ENCODE data around the gene TFB1M. TPM values are rescaled to one million over a fixed set of nuclear protein-coding genes. Genes with fewer than 3 reads are reported as not detected.
"Not testable (repeated sequence)": the region's sequence is repeated elsewhere in the genome, so short reads cannot be mapped to it uniquely, and the experiment has no call there.

TFB1M gene
- total and polyA plus RNA-seq, 5 donors from 2014 or later: 10.5 to 26.5 (median 17.7) TPM

- Mint-ChIP-seq H3K27me3 (peaks cover 4% of the 10 kb centered on the region), H3K4me1 (peaks cover 7 to 10% (median 7%) of the 10 kb centered on the region in 4 donors), H3K36me3 (no peaks in the 10 kb centered on the region), H3K4me3 (no peak overlapping the region), H3K9me3 (peaks cover 0 to 1% (median 0%) of the 10 kb centered on the region in 7 donors), H3K27ac (peak overlapping the region in 1 of 3 donors; percentile 30)
- no peak for ATAC-seq (ENCODE audit: low read depth in 2 of 2)
- Histone ChIP-seq H3K27me3 (ENCODE audit: control insufficient read depth, insufficient read depth, low read length) (peaks cover 6% of the 10 kb centered on the region), H3K27ac (ENCODE audit: insufficient read depth, low read length, poor library complexity, severe bottlenecking) (no peak overlapping the region), H3K4me3 (ENCODE audit: low read depth, low read length) (no peak overlapping the region), H3K9me3 (ENCODE audit: control insufficient read depth in 2 of 2, low read length in 2 of 2) (no peaks in the 10 kb centered on the region), H3K36me3 (ENCODE audit: control insufficient read depth, insufficient read depth, low read length) (no peaks in the 10 kb centered on the region), H3K4me1 (ENCODE audit: control insufficient read depth, insufficient read depth, low read length, poor library complexity, severe bottlenecking) (peaks cover 8% of the 10 kb centered on the region)
- no peak for DNase-seq
Observed at GRCh38 chr6:155319902-155320301, 5.6 kb upstream of the TFB1M start.

GRCh38 chr6:155317186-155317585 is 2.9 kb upstream of the TFB1M start:
- DNase-seq (no peak), ATAC-seq (ENCODE audit: low read depth in 2 of 2) (no peak)
- Histone ChIP-seq H3K4me3 (ENCODE audit: low read depth, low read length) (no peak overlapping the region), H3K36me3 (ENCODE audit: control insufficient read depth, insufficient read depth, low read length) (no peaks in the 10 kb centered on the region), H3K27me3 (ENCODE audit: control insufficient read depth, insufficient read depth, low read length) (peaks cover 6% of the 10 kb centered on the region), H3K4me1 (ENCODE audit: control insufficient read depth, insufficient read depth, low read length, poor library complexity, severe bottlenecking) (peaks cover 24% of the 10 kb centered on the region), H3K27ac (ENCODE audit: insufficient read depth, low read length, poor library complexity, severe bottlenecking) (no peak overlapping the region), H3K9me3 (ENCODE audit: control insufficient read depth in 2 of 2, low read length in 2 of 2) (no peaks in the 10 kb centered on the region)
- peaks cover 0 to 1% (median 0%) of the 10 kb centered on the region in 7 donors for H3K9me3 Mint-ChIP-seq
- no peak overlapping the region for H3K27ac Mint-ChIP-seq
- H3K4me1 Mint-ChIP-seq: peaks cover 15 to 34% (median 22%) of the 10 kb centered on the region in 4 donors
- peaks cover 4% of the 10 kb centered on the region for H3K27me3 Mint-ChIP-seq
- H3K36me3 Mint-ChIP-seq: no peaks in the 10 kb centered on the region
- no peak overlapping the region for H3K4me3 Mint-ChIP-seq

GRCh38 chr6:155316419-155316818 is 2.1 kb upstream of the TFB1M start:
- no peak for DNase-seq
- no peaks in the 10 kb centered on the region for H3K9me3 Mint-ChIP-seq
- peaks cover 4% of the 10 kb centered on the region for H3K27me3 Mint-ChIP-seq
- peak overlapping the region in 1 of 4 donors; percentile 11 for H3K4me3 Mint-ChIP-seq
- Histone ChIP-seq H3K36me3 (ENCODE audit: control insufficient read depth, insufficient read depth, low read length) (no peaks in the 10 kb centered on the region), H3K27me3 (ENCODE audit: control insufficient read depth, insufficient read depth, low read length) (peaks cover 4% of the 10 kb centered on the region), H3K4me3 (ENCODE audit: low read depth, low read length) (no peak overlapping the region), H3K9me3 (ENCODE audit: control insufficient read depth in 2 of 2, low read length in 2 of 2) (no peaks in the 10 kb centered on the region), H3K27ac (ENCODE audit: insufficient read depth, low read length, poor library complexity, severe bottlenecking) (no peak overlapping the region), H3K4me1 (ENCODE audit: control insufficient read depth, insufficient read depth, low read length, poor library complexity, severe bottlenecking) (peaks cover 24% of the 10 kb centered on the region)
- peaks cover 23 to 42% (median 28%) of the 10 kb centered on the region in 4 donors for H3K4me1 Mint-ChIP-seq
- no peaks in the 10 kb centered on the region for H3K36me3 Mint-ChIP-seq
- no peak overlapping the region for H3K27ac Mint-ChIP-seq
- no peak for ATAC-seq (ENCODE audit: low read depth in 2 of 2)

- Histone ChIP-seq H3K27ac (ENCODE audit: insufficient read depth, low read length, poor library complexity, severe bottlenecking) (peak overlapping the region; percentile 94), H3K27me3 (ENCODE audit: control insufficient read depth, insufficient read depth, low read length) (no peaks in the 10 kb centered on the region), H3K4me3 (ENCODE audit: low read depth, low read length) (peak overlapping the region; percentile 97), H3K4me1 (ENCODE audit: control insufficient read depth, insufficient read depth, low read length, poor library complexity, severe bottlenecking) (peaks cover 24% of the 10 kb centered on the region), H3K9me3 (ENCODE audit: control insufficient read depth in 2 of 2, low read length in 2 of 2) (no peaks in the 10 kb centered on the region), H3K36me3 (ENCODE audit: control insufficient read depth, insufficient read depth, low read length) (peaks cover under 1% of the 10 kb centered on the region)
- Mint-ChIP-seq H3K27me3 (peaks cover 4% of the 10 kb centered on the region), H3K27ac (peak overlapping the region; percentile 96 to 99 (median 97)), H3K4me1 (peaks cover 25 to 45% (median 32%) of the 10 kb centered on the region in 4 donors), H3K36me3 (peaks cover under 1% of the 10 kb centered on the region), H3K9me3 (no peaks in the 10 kb centered on the region), H3K4me3 (peak overlapping the region; percentile 90 to 98 (median 96))
- no peak for DNase-seq
- ATAC-seq (ENCODE audit: low read depth in 2 of 2): no peak
Observed at GRCh38 chr6:155315516-155315871, 1.2 kb upstream of the TFB1M start.

- peak in 2 of 3 donors; percentile 28 to 88 for DNase-seq
- Mint-ChIP-seq H3K36me3 (peaks cover 4% of the 10 kb centered on the region), H3K9me3 (no peaks in the 10 kb centered on the region), H3K4me3 (peak overlapping the region; percentile 90 to 98 (median 96)), H3K4me1 (peaks cover 28 to 50% (median 36%) of the 10 kb centered on the region in 4 donors), H3K27ac (peak overlapping the region; percentile 96 to 99 (median 97)), H3K27me3 (peaks cover 4% of the 10 kb centered on the region)
- H3K4me3 ChIP-seq (ENCODE audit: low read depth, low read length): peak overlapping the region; percentile 97
- H3K27me3 ChIP-seq (ENCODE audit: control insufficient read depth, insufficient read depth, low read length): no peaks in the 10 kb centered on the region
- peak overlapping the region; percentile 94 for H3K27ac ChIP-seq (ENCODE audit: insufficient read depth, low read length, poor library complexity, severe bottlenecking)
- peaks cover 6% of the 10 kb centered on the region for H3K36me3 ChIP-seq (ENCODE audit: control insufficient read depth, insufficient read depth, low read length)
- ATAC-seq (ENCODE audit: low read depth in 2 of 2): peak; percentile 23 to 33
- H3K4me1 ChIP-seq (ENCODE audit: control insufficient read depth, insufficient read depth, low read length, poor library complexity, severe bottlenecking): peaks cover 24% of the 10 kb centered on the region
- no peaks in the 10 kb centered on the region for H3K9me3 ChIP-seq (ENCODE audit: control insufficient read depth in 2 of 2, low read length in 2 of 2)
Observed at GRCh38 chr6:155314773-155315515, 660 bp upstream of the TFB1M start.

- H3K4me3 Mint-ChIP-seq: peak overlapping the region; percentile 90 to 98 (median 96)
- peaks cover 9% of the 10 kb centered on the region for H3K36me3 Mint-ChIP-seq
- peaks cover 24% of the 10 kb centered on the region for H3K4me1 ChIP-seq (ENCODE audit: control insufficient read depth, insufficient read depth, low read length, poor library complexity, severe bottlenecking)
- no peaks in the 10 kb centered on the region for H3K27me3 Mint-ChIP-seq
- H3K9me3 ChIP-seq (ENCODE audit: control insufficient read depth in 2 of 2, low read length in 2 of 2): no peaks in the 10 kb centered on the region
- H3K27ac ChIP-seq (ENCODE audit: insufficient read depth, low read length, poor library complexity, severe bottlenecking): peak overlapping the region; percentile 94
- H3K9me3 Mint-ChIP-seq: no peaks in the 10 kb centered on the region
- ATAC-seq (ENCODE audit: low read depth in 2 of 2) (peak; percentile 1 to 3), DNase-seq (peak in 2 of 3 donors; percentile 11 to 46)
- peak overlapping the region; percentile 97 for H3K4me3 ChIP-seq (ENCODE audit: low read depth, low read length)
- peaks cover 13% of the 10 kb centered on the region for H3K36me3 ChIP-seq (ENCODE audit: control insufficient read depth, insufficient read depth, low read length)
- H3K27me3 ChIP-seq (ENCODE audit: control insufficient read depth, insufficient read depth, low read length): no peaks in the 10 kb centered on the region
- peak overlapping the region; percentile 96 to 99 (median 97) for H3K27ac Mint-ChIP-seq
- H3K4me1 Mint-ChIP-seq: peaks cover 33 to 54% (median 44%) of the 10 kb centered on the region in 4 donors
Observed at GRCh38 chr6:155313602-155314091, 637 bp downstream of the TFB1M start.

GRCh38 chr6:155312950-155313349 is 1.3 kb downstream of the TFB1M start:
- ATAC-seq (ENCODE audit: low read depth in 2 of 2); H3K9me3 Mint-ChIP-seq; H3K27me3 ChIP-seq (ENCODE audit: control insufficient read depth, insufficient read depth, low read length); H3K36me3 Mint-ChIP-seq; DNase-seq; H3K9me3 ChIP-seq (ENCODE audit: control insufficient read depth in 2 of 2, low read length in 2 of 2); H3K27me3 Mint-ChIP-seq: not testable (repeated sequence)
- peaks cover 24% of the 10 kb centered on the region for H3K4me1 ChIP-seq (ENCODE audit: control insufficient read depth, insufficient read depth, low read length, poor library complexity, severe bottlenecking)
- peak overlapping the region; percentile 94 for H3K27ac ChIP-seq (ENCODE audit: insufficient read depth, low read length, poor library complexity, severe bottlenecking)
- H3K27ac Mint-ChIP-seq: peak overlapping the region; percentile 96 to 99 (median 97)
- peak overlapping the region; percentile 90 to 98 (median 96) for H3K4me3 Mint-ChIP-seq
- H3K4me1 Mint-ChIP-seq: peaks cover 36 to 59% (median 49%) of the 10 kb centered on the region in 4 donors
- peak overlapping the region; percentile 97 for H3K4me3 ChIP-seq (ENCODE audit: low read depth, low read length)
- H3K36me3 ChIP-seq (ENCODE audit: control insufficient read depth, insufficient read depth, low read length): peaks cover 18% of the 10 kb centered on the region
